Erythroblast (primary cell): ENCODE data around the gene SMPX.
"Not testable (repeated sequence)": the region's sequence is repeated elsewhere in the genome, so short reads cannot be mapped to it uniquely, and the experiment has no call there.

Experiments used
- DNase-seq, 2 experiments: peaks; one replicate each; lab custom pipeline; 2025; lab: John Stamatoyannopoulos, UW
- GATA1 ChIP-seq: IDR thresholded peaks from 2 replicates; pipeline ENCODE4 v1.6.1; 2011; ENCODE audit warnings: low read depth, mild to moderate bottlenecking, control low read depth, low read length, moderate library complexity
- POLR2A ChIP-seq: IDR thresholded peaks from 2 replicates; pipeline ENCODE4 v1.6.1; 2011; ENCODE audit warnings: mild to moderate bottlenecking, low read length

SMPX gene

GRCh38 chrX:21757960-21758359 lies at the start of gene SMPX:
TSS of gene SMPX (minus strand) at chrX:21758116. CDS start at chrX:21754290, 3,826 bp downstream.
- DNase-seq = no peak

GRCh38 chrX:21806691-21807090 lies 48.8 kb upstream of the SMPX start:
- no peak for TF ChIP-seq GATA1
- no peak for DNase-seq

More at GRCh38 chrX:21757960-21758359, at the start of gene SMPX:
- no peak for TF ChIP-seq GATA1
- TF ChIP-seq POLR2A = no peak

- TF ChIP-seq POLR2A (no peak), GATA1 (no peak)
- no peak for DNase-seq
Measured at GRCh38 chrX:21802839-21803238, 44.9 kb upstream of the SMPX start.

- TF ChIP-seq POLR2A = no peak
- no peak for DNase-seq
Measured at GRCh38 chrX:21802054-21802670, 44.2 kb upstream of the SMPX start.

GRCh38 chrX:21800344-21800770 lies 42.4 kb upstream of the SMPX start:
- no peak for TF ChIP-seq POLR2A
- no peak for DNase-seq

- DNase-seq = no peak
- TF ChIP-seq POLR2A (no peak), GATA1 (no peak)
Measured at GRCh38 chrX:21799767-21800166, 41.9 kb upstream of the SMPX start.

GRCh38 chrX:21798677-21799219 lies 40.8 kb upstream of the SMPX start:
- DNase-seq = no peak
- TF ChIP-seq GATA1 (no peak), POLR2A (no peak)

GRCh38 chrX:21781976-21782375 lies 24.1 kb upstream of the SMPX start:
- DNase-seq = no peak
- TF ChIP-seq POLR2A (no peak), GATA1 (no peak)

GRCh38 chrX:21781525-21781924 lies 23.6 kb upstream of the SMPX start:
- TF ChIP-seq GATA1 (no peak), POLR2A (no peak)
- no peak for DNase-seq

GRCh38 chrX:21779095-21779494 lies 21.2 kb upstream of the SMPX start:
- TF ChIP-seq POLR2A (no peak), GATA1 (no peak)
- no peak for DNase-seq

GRCh38 chrX:21778236-21778635 lies 20.3 kb upstream of the SMPX start:
- no peak for DNase-seq
- no peak for TF ChIP-seq GATA1

- DNase-seq = not testable (repeated sequence)
Measured at GRCh38 chrX:21775128-21775527, 17.2 kb upstream of the SMPX start.

- DNase-seq = not testable (repeated sequence)
Measured at GRCh38 chrX:21773036-21773435, 15.1 kb upstream of the SMPX start.

GRCh38 chrX:21770631-21771321 lies 12.9 kb upstream of the SMPX start:
- DNase-seq = no peak
- TF ChIP-seq GATA1 (no peak), POLR2A (no peak)

- no peak for TF ChIP-seq POLR2A
- TF ChIP-seq GATA1 = no peak
- DNase-seq = no peak
Measured at GRCh38 chrX:21766101-21766500, 8.2 kb upstream of the SMPX start.
